HFFc6 (cell line): ENCODE data around the gene SPEM3. TPM values are rescaled to one million over a fixed set of nuclear protein-coding genes. Genes with fewer than 3 reads are reported as not detected.

ENCODE experiments used
- DNase-seq: peaks from one replicate; pipeline ENCODE4 v3.0.0-alpha.2; 2018
- H3K27ac Mint-ChIP-seq: 2 replicates; pipeline ENCODE4 v1.8.0; 2020; ENCODE audit warnings: mild to moderate bottlenecking, mixed read lengths
- H3K27me3 Mint-ChIP-seq: 2 replicates; pipeline ENCODE4 v1.8.0; 2021; ENCODE audit warnings: mild to moderate bottlenecking, moderate library complexity, mixed read lengths; ENCODE audit not compliant: insufficient read depth
- H3K36me3 Mint-ChIP-seq: 2 replicates; pipeline ENCODE4 v1.8.0; 2021; ENCODE audit warnings: low read depth, mixed read lengths
- H3K4me1 Mint-ChIP-seq: 2 replicates; pipeline ENCODE4 v1.8.0; 2020; ENCODE audit warnings: low read depth, mixed read lengths
- H3K4me3 Mint-ChIP-seq: 2 replicates; pipeline ENCODE4 v1.8.0; 2020; ENCODE audit warnings: mild to moderate bottlenecking, moderate library complexity, mixed read lengths
- H3K9me3 Mint-ChIP-seq: 2 replicates; pipeline ENCODE4 v1.8.0; 2020; ENCODE audit warnings: mild to moderate bottlenecking, mixed read lengths
- CTCF ChIP-seq: fragments of 200-600 bp; sonication (generic); IDR thresholded peaks from 2 replicates; pipeline ENCODE4 v1.5.0; 2021; ENCODE audit warnings: antibody characterized with exemption, mild to moderate bottlenecking
- total RNA-seq, 6 experiments: library from RNA; stranded (reverse); fragmentation: NEBNext Ultra II Directional; extraction: Animal tissue kit (Norgen Biotek cat#: 25700); gene quantifications; 2 replicates in 1 of 6; 3 replicates in 5 of 6; pipeline ENCODE4 v1.2.3, GENCODE V29; 2021

Gene SPEM3
- total RNA-seq, 6 experiments from 2014 or later: not detected

GRCh38 chr17:7404737-7405349 lies 23.8 kb upstream of the SPEM3 start:
- H3K9me3 Mint-ChIP-seq: no peaks in the 10 kb centered on the region

GRCh38 chr17:7405350-7406234 lies 23.1 kb upstream of the SPEM3 start:
- TF ChIP-seq CTCF: no peak
- Mint-ChIP-seq H3K4me3 (peak overlapping the region; percentile 92), H3K27ac (peak overlapping the region; percentile 86), H3K36me3 (peaks cover 27% of the 10 kb centered on the region), H3K4me1 (peaks cover 27% of the 10 kb centered on the region), H3K9me3 (no peaks in the 10 kb centered on the region), H3K27me3 (no peaks in the 10 kb centered on the region; the same call in 1 of the 2 replicates)
- no peak for DNase-seq

More at GRCh38 chr17:7404737-7405349, 23.8 kb upstream of the SPEM3 start:
- peak; percentile 25 for TF ChIP-seq CTCF
- Mint-ChIP-seq H3K4me3 (peak overlapping the region; percentile 92), H3K36me3 (peaks cover 21% of the 10 kb centered on the region), H3K4me1 (peaks cover 29% of the 10 kb centered on the region), H3K27me3 (no peaks in the 10 kb centered on the region), H3K27ac (peak overlapping the region; percentile 87)
- DNase-seq: peak; percentile 6

DNA sequence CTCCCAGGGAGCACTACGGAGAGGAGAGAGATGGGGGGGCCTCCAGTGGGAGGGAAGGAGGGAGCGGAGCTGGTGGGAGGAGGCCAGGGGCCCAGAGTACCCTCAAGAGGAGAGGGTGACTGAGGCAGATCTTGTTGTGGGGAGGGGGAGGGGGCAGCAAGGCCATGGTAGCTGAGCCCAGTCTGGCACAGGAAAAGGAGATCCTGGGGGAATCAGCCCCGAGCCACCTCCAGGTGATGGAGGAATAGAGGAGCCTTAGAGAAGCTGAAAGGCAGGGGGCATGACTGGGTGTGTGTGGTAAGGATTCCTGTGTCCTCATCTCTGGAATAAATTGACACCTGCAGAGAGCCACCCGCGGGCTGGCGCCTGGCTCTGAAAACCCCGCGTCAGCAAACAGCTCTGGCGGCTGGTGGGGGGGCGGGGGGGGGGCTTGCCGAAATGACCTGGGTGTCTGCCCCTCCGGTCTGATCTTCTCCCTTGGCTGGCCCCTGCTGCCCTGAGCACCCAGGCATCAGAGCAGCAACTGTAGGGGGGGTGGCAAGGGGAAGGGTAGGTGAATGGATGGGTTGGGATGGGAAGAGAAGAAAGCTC lies 22.3 kb upstream of the SPEM3 start:
- Mint-ChIP-seq H3K4me1 (peaks cover 23% of the 10 kb centered on the region), H3K9me3 (no peaks in the 10 kb centered on the region), H3K36me3 (peaks cover 23% of the 10 kb centered on the region), H3K27ac (peak overlapping the region; percentile 86), H3K27me3 (no peaks in the 10 kb centered on the region; the same call in 1 of the 2 replicates), H3K4me3 (peak overlapping the region; percentile 92)
- no peak for DNase-seq
- no peak for TF ChIP-seq CTCF

GRCh38 chr17:7407082-7407481 lies 21.6 kb upstream of the SPEM3 start:
- TF ChIP-seq CTCF: no peak
- Mint-ChIP-seq H3K9me3 (no peaks in the 10 kb centered on the region), H3K27ac (no peak overlapping the region), H3K27me3 (peaks cover under 1% of the 10 kb centered on the region), H3K36me3 (peaks cover 17% of the 10 kb centered on the region), H3K4me1 (peaks cover 18% of the 10 kb centered on the region), H3K4me3 (no peak overlapping the region)
- DNase-seq: no peak

DNA sequence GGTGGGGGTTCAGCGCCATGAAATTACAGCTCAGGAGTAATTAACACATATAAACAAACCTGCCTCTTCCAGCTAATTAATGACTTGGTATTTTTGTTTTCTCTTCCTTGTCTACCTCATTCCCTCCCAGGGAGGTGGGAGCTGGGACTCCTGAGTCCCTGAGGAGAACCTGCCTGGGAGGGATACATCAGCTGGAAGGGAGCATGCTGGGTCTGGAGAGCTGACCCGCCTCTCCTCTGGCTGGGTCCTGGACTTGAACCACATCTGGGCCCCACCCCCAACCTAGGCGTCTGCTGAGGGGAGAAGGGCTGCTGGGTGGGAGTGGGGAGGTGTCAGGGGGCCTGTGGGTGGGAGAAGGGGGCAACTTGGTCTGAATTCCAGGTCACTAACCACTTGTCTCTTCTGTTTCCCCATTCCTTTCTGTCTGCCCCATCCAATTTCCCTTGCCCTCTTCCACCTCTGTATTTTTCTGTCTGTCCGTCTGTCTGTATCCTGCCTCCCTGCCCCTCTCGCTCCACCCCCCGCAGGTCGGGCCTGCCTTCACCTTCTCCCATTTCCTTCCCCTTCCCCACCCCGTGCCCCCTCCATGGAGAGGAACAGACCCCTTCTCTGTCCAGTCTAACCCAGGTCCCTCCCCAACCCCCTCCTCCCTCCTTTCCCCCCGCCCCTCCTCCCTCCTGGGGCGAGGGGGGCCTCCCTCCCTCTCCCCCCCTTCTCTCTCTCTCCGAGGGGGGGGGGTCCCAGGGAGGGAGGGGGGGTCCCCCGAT lies 21.0 kb upstream of the SPEM3 start, which contains the start of gene NLGN2:
Gene NLGN2, plus strand, starts transcription at position 361 of the 767 bp plus-strand sequence. CDS start 411 bp downstream, outside the sequence.
- Mint-ChIP-seq H3K27ac (no peak within 1 kb of the TSS), H3K27me3 (peaks cover 2% of the 10 kb centered on the region), H3K4me1 (peaks cover 23% of the 10 kb centered on the region), H3K36me3 (peaks cover 17% of the 10 kb centered on the region), H3K4me3 (no peak within 1 kb of the TSS; the same call in 1 of the 2 replicates), H3K9me3 (no peaks in the 10 kb centered on the region)
- DNase-seq: no peak
- TF ChIP-seq CTCF: no peak
